ENCODE results near the gene PPM1H.

PPM1H gene

DNA sequence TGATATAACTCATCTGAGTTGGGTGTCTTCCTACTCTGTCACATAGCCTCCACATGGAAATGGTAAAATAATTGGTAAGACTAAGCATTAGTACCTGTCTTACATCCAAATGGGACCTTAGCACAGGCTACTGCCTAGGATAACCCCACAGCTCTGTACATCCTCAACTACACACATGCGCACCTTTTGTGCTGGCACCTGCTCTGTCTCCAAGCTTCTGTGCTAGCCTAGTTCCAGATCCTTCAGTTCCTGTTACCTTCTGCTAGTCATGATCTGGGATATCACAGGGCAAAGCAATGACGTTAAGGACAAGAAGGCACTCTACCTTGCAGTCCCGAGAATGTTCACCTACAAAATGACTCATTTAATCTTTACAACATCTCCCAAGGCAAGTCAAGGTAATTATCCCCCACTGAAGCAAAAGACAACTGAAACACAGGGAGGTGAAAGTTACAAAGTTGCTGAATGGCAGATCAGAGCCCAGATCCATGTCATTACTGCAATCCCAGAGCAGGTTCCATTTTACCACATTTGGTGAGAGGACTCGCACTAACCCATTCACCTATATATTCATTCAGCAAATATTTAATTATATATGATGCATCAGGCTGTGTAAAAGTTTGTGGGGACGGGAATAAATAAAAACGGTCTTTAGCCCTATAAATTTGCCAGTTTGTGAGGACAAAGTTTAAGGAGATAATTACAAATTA lies 61.7 kb downstream of the PPM1H start:
- DNase-seq (ENCODE audit: low read depth): no peak

DNA sequence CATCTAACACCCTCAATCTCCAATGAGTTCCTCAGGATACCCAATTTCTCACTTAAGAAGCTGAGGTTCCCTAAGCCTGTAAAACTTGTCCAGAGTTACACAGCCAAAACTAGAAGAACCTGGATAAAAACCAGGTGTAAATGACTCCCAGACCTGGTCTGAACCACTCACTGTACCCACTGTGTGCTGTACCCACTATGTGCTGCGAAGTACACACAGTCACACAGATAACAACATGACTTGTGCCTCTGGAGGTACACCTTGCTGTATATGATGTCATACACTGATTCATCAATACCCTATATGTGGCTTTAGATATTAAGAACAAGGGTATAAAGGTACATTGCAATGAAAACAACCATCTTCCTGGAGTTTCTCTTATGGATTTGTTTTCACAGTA lies 66.1 kb downstream of the PPM1H start:
- DNase-seq (ENCODE audit: low read depth): no peak

DNA sequence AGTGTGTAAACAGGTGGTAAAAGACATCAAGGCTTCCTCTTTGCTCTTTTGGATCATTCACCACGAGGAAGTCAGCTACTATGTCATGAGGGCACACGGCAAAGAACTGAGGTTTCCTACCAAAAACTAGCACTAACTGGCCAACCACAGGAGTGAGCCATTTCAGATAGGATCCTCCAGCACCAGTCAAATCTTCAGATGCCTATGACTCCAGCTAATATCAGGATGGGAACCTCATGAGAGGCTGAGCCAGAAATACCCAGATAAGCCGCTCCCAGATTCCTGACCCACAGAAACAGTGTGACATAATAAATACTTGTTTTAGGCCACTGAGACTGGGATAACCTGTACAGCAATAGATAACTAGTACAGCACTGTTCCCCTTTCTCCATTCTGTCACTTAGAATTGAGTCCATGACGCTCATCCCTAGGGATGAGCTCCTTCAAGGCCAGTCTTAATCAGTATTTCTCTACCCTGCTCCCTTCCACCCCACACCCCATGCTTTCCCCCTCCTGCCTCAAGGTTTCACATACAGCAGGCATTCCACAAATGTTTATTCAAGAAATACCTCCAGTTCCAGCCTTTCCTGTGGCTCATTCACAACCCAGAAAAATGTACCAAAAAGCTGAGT lies 68.4 kb downstream of the PPM1H start:
- DNase-seq (ENCODE audit: low read depth): no peak

DNA sequence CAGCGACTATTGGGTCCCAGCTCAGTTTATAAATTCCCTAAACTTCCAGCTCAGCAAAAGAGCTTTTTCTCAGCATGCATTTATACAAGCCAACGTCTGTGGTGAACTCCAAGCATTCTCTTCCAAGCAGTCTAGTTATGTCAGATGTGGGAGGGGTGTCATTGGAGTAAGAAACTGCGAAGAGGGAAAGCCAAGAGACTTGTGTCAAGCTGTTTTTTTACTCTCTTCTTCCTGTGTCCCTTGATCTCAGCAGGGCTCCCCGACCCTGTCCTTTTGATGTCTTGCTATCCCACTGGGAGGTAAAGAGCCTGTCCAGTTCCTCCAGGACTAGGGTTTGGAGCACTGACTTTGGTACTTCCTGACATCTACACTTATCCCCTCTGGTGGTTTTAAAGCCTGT lies 69.0 kb downstream of the PPM1H start:
- DNase-seq (ENCODE audit: low read depth): no peak

DNA sequence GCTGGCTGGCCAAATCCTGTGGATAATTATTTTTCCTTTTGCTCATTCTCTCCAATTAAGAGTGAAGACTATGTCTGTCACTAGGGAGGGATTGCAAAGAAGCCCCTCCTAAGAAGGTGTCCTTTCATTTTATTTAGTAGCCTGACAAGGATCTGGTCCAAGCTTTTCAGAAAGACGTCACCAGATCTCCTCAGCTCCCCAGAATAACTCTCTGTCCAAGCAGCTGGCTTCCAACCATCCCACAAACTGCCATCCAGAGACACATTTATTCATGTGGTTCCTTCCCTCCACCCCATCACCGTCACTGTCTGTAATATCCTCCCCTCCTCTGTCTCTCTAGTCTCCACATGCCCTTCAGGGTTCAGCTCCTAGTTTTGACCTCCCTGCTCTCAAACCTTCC lies 69.9 kb downstream of the PPM1H start:
- DNase-seq (ENCODE audit: low read depth): no peak

DNA sequence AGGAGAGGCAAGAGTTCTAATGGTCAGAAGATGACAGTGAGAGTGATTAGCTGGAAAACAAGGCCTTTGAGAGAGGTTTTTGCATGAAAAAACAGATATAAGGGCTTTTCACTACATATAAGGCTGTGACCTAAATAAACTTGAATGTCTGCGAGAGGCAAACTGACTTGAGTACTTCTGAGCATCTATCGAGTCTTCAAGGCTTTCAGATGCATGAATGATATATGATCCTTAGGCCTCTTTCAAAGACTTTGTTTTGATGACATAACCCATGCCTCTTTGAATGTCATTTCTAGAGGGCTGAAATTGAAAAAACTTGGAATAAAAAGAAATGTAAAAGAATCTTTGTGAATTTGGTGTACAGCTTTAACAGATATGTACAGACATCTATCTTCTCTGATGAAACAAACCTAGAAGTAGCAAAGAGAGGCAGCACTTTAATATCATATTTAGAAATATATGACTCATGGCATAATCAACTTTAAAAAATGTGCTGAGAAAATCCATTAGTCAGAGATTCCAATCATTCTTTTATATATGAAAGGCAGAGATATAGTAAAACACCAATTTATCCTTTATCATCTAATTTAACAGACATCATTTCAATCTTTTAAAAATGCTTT lies 72.6 kb downstream of the PPM1H start:
- no peak for DNase-seq (ENCODE audit: low read depth)

DNA sequence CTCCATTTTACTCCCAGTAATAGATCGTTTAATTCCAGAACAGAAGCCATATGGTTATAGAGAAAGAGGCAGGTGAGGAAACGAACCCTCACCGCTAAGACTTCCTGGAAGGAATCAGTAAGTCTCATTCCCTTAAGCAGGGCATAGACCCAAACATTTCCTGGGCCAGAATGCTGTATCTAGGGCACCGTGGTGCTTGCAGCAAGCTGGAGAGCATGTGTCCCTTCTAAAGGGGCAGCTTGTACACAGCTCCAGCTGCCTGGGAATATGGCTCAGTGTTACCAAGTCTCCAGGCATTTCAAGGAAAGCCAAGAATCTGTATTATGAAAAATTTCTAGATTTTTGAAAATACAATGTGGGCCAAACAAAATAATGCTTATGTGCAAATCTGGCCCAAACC lies 73.4 kb downstream of the PPM1H start:
- no peak for DNase-seq (ENCODE audit: low read depth)

DNA sequence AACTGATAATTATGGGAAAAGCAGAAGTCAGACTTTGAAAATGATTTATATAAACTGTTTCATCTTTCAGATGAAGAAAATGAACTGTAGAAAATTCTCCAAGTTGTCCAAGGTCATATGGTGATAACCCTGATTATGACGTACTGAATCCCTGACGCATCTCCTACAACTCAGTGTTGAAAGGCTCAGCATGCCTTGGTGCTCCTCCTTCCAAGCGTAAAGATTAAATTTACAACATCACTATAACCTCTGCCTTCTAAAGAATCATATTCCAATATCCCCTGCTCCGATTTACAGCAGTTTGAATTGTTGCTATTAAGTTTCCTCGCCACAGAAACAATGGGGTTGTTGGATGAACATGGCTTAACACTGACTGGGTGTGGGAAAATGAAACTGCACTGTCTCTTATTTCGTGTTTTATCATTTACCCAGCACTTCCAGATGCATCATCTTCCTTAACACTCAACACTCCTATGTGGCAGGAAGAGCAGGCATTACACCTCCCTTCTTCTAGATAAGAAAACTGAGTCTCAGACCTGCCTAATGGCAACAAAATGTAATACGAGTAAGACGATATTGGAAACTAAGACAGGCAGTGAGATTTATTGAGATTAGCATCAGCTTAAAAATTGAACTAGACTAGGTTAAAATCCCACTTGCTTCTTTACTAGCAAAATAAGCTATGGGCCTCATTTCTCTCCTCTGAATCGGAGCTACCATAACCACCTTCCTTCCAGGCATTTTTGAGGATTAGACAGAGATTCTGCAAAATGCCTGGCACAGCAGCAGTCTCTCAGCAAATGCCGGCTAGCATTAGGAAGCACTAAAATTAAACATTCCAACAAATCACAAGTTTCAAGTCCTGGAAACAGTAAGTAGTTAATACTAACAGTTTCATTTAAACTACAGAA lies 74.2 kb downstream of the PPM1H start:
- no peak for DNase-seq (ENCODE audit: low read depth)

DNA sequence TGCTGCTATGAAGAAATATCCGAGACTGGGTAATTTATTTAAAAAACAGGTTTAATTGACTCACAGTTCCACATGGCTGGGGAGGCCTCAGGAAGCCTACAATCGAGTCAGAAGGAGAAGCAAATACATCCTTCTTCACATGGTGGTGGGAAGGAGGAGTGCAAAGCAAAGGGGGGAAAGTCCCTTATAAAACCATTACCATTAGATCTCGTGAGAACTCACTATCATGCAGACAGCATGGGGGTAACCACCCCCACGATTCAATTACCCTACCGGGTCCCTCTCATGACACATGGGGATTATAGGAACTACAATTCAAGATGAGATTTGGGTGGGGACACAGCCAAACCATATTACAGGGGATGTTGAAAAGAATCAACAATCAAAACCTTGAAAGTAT lies 74.9 kb downstream of the PPM1H start:
- DNase-seq (ENCODE audit: low read depth): no peak

DNA sequence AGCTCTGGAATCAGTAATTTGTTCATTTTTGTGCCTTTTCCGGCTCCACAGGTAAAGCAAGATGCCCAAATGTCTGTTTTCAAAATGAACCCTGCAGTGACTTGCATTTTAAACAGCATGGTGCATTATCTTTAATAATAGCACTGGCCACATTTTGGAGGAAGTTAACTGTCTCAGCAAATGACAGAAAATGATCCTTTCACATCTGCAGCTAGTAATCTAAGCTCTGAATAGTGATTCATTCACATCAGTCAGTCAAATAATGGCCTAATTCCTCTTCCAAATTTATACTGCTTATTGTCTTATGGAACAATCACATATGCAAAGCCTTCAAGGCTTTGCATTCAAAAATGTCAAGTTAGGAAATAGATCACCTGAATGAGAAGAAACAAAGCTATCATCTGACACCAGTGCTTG lies 75.6 kb downstream of the PPM1H start:
- no peak for DNase-seq (ENCODE audit: low read depth)

DNA sequence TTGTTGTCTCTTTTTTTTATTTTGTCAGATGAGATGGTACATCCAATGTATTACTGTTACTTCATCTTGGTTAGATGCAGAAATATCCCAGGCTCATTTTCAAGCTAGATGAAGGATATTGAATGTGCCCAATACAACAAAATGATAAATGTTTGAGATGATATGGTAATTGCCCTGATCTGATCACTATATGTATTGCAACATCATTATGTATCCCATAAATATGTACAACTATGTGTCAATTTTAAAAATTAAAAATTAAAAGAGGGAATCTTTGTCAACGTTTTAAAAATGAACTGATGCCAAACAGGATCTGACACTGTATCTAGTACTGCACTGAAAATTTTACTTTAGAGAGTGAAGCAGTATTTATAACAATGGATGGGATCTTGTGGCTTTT lies 78.5 kb downstream of the PPM1H start:
- DNase-seq (ENCODE audit: low read depth): no peak

DNA sequence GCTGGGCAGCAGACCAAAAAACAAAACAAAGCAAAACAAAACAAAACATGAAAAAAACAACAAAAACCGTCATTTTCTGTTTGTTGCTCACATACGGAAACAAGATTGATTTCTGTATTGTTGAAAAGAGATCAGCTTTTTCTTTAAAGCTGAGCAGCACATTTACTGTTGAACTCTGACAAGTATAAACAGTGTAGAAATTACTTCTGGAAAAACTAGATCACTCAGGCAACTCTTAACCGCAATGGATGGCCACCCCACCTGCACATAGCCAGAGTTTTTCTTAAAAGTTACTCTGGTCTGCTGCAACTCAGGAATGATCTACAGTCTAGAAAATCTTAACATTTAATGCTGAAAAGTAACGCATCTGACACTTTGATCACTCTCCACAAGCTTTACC lies 80.9 kb downstream of the PPM1H start:
- no peak for DNase-seq (ENCODE audit: low read depth)

DNA sequence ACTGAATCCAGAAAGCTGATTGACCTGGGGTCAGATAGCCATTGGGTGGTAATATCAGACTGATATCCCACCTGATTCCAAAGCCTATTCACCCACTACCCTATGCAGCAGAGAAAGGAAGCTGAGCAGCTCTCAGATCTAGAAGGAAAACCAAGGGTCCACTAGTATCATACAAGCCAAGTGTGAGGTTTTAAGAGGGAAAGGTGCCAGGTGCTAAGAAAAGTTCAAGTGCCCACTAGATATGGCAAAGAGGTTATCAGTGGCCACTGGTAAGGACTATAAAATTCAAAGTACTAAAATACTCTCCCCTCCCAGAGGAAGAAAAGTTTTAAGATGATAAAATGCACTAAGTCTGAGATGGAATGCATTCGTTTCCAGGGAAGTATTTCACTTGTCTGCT lies 85.6 kb downstream of the PPM1H start:
- no peak for DNase-seq (ENCODE audit: low read depth)

DNA sequence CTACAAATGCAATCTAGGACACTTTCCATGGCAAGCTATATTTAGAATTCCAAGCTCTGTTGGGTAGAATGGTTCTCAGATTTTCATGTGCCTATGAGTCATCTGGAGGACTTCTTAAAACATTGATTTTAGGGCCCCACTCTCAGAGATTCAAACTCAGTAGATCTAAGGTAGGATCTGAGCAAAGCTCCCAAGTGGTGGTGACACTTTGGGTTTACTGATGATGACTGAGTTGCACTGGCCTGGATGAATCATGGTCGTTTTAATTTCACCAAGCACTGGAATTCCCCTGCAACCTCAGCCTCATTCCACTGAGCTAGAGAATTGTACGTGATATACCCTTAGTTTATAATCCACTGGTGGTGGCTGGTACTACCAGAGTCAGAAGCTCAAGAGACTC lies 86.5 kb downstream of the PPM1H start:
- no peak for DNase-seq (ENCODE audit: low read depth)

DNA sequence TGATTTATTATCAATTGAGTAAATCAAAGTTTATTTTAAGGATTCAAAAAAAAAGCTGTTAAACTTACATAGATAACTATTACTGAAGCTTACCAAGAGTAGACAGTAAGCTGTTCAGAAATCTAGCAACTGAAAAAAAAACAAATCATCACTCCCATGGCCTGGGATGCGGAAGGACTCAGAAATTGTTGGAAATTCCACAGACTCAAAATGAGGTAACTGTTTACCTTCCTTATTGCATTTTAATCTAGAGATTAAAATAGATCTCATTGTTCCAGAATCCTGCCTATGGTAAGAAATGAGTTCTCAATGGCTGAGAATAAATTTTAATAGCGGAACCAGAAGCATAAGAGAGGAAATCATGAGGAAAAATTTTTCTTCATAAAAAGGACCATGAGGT lies 87.2 kb downstream of the PPM1H start:
- DNase-seq (ENCODE audit: low read depth): no peak

DNA sequence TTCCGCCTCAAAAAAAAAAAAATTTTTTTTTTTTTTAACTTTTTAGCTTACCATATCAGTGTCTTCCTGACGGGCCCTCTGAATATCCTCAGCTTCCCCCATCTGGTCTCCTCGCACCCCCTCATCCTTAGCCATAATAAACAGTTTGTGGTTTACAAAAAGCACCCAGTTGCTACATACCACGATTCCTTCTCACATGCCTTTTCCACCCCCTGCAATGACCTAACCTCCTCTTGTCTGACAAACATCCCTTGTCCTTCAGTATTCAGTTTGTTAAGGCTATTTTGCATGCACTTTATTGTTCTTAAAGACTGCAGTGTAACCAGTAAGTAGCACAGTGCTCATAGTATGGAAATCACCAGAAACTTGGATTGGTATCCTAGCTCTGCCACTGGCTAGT lies 88.5 kb downstream of the PPM1H start:
- no peak for DNase-seq (ENCODE audit: low read depth)

DNA sequence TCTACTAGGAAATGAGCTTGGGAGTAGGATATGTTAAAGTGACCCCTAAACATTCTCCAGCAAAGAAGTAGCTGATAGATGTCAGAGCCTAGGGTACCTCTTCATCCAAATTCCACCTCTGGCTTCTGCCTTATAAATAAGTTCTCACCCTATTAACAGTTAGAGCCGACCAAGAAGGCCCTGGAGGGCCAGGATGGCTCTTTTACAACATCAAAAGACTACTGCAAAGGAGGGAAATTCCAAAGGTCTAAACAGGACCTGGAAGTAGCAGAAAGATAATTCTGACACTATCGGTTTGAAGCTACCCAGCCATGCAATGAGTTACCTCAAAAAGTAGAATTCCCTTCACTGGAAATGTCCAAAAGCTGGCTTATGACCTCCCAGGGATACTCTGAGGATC lies 90.0 kb downstream of the PPM1H start:
- DNase-seq (ENCODE audit: low read depth): no peak

DNA sequence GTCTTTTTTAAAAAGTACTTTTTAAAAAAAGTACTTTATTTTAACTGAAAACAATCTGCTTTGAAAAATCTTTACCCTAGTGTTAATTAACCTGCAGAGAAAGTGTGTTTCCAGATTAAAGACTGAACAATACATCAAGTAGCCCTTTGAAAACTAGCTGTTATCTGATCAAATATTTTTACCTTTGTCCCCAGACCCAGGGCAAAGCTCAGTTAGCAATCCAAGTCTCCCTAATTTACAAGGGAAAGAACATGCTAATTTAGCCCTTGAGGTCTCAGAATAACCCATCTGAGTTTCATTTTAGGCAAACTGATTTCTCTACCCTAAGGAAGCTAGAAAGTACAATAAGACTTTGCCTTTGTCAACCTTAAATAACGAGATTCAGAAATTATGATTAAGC lies 91.2 kb downstream of the PPM1H start:
- no peak for DNase-seq (ENCODE audit: low read depth)

DNA sequence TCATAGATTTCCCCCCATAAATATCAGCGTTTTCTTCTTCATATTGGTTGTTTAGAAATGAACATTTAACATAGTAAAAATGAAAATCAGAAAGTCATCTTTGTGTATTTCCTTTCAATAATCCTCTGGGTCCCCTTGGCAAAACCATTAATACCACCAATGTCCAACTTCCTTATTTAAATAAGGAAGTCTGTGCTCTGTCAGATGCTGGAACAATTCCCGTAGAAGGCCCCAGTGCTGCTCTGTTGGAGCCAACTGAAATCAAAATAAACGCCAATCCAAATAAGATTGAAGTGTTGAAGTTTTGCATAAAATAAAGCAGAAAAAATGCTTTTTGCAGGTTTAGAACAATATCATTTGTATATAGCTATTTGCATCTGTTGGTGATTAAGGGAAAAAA lies 93.1 kb downstream of the PPM1H start:
- DNase-seq (ENCODE audit: low read depth): no peak

DNA sequence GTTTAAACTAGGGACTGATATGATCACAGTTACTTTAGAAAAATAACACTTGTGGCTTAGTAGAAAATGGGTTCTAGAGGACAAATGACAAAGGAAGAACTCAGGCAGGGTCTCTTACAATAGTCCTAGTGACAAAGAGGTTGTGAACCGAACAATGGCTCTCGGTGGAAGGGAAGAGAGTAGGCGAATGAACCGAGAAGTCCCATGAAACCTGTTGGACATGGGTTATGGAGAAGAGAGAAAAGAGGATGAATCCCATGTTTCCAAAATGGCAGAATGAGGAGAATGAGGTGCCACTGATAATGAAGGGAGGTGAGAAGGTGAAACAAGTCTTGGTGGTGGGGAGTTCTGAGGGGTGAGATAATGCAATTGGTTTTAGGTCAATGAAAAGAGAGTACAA lies 94.1 kb downstream of the PPM1H start:
- no peak for DNase-seq (ENCODE audit: low read depth)

DNA sequence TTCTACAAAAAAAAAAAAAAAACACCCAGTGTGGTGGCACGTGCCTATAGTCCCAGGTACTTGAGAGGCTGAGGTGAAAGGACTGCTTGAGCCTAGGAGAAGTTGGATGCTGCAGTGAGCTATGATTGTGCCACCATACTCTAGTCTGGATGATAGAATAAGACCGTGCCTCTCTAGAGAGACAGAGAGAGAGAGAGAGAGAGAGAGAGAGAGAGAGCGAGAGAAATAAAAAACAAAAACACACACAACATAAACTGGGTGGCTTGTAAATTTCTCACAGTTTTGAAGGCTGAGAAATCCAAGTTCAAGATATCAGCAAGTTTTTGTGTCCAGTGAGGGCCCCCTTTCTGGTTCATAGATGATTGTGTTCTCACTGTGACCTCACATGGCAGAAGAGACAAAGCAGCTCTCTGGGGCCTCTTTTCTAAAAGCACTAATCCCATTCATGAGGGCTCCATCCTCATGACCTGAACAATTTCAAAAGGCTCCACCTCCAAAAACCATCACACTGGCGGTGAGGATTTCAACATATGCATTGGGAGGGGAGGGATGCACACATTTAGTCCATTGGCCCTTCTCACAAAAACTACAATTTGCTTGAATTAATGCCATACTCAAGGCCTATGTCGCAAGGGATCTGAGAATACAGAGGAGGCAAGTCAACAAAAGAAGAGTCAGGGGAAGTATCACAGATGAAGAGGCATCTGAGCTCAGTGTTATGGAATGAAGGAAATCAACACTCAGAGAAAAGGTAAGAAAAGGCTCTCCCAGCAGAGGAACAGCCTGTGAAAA lies 94.9 kb downstream of the PPM1H start:
- no peak for DNase-seq (ENCODE audit: low read depth)

DNA sequence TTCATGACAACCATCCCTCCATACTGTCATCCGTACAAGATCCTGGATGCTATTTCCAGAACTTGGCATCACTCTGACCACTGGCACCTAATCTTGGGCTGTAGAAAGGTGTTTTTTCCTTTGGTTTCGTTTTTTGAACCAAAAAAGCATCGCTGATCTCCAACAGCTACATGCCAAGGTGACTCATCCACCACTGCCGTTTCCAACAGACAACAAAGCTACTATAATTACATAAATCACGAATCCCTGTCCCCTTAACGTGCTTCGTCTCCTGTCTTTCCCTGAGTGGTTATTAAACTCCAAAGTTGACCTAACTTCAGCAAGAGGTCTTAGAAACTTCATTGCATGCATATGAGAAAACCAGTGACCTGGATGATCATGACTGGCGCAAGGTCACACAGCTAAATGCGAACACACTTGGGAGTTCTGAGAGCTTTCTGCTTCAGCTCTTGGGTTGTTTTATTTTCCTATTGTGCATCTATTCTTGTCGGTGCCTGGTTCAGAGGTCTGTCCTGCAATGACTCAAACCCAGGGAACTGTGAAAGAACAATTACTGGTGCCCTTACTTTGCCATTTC lies 99.9 kb downstream of the PPM1H start:
- no peak for DNase-seq (ENCODE audit: low read depth)

All from stimulated activated CD8-positive, alpha-beta memory T cell treated with anti-CD3 and anti-CD28 coated beads, Interleukin-7, amount 100 ng/mL, for 24 hours (primary cell).